Lung (tissue), 12 donors: ENCODE results near the gene GLRX. TPM values are rescaled to one million over a fixed set of nuclear protein-coding genes. Genes with fewer than 3 reads are reported as not detected.

Experiments
- ATAC-seq: fragments of 200-7000 bp; cut with Tn5 transposase; one replicate; pipeline ENCODE4 v1.9.1; 2020; ENCODE audit warnings: moderate number of reproducible peaks; ENCODE audit not compliant: insufficient read depth, low FRiP score
- DNase-seq, 3 donors: peaks; one replicate each; pipeline ENCODE4 v3.0.0-alpha.2; 2013 to 2017
- H3K27ac ChIP-seq, 2 donors: one replicate each; pipeline ENCODE4 v1.5.1; 2013; ENCODE audit warnings: mild to moderate bottlenecking in 2 of 2, moderate library complexity in 2 of 2, control low read depth in 1 of 2, inconsistent platforms in 1 of 2, low read depth in 1 of 2, low read length in 1 of 2
- H3K27me3 ChIP-seq, 3 donors: one replicate each; pipeline ENCODE4 v1.5.1; 2013; ENCODE audit warnings: low read length in 2 of 3; ENCODE audit not compliant: control insufficient read depth in 3 of 3, insufficient read depth in 3 of 3
- H3K36me3 ChIP-seq, 4 donors: one replicate each; pipeline ENCODE4 v1.5.1; 2013; ENCODE audit warnings: low read length in 4 of 4, mild to moderate bottlenecking in 1 of 4, moderate library complexity in 1 of 4; ENCODE audit not compliant: control insufficient read depth in 4 of 4, insufficient read depth in 4 of 4
- H3K4me1 ChIP-seq, 5 donors: one replicate each; pipeline ENCODE4 v1.5.1; 2013; ENCODE audit warnings: low read length in 5 of 5, mild to moderate bottlenecking in 2 of 5, moderate library complexity in 1 of 5; ENCODE audit not compliant: control insufficient read depth in 5 of 5, insufficient read depth in 5 of 5
- H3K4me3 ChIP-seq: one replicate; pipeline ENCODE4 v1.5.1; 2013; ENCODE audit warnings: mild to moderate bottlenecking, control low read depth, moderate library complexity
- H3K9ac ChIP-seq, 2 donors: one replicate each; pipeline ENCODE4 v1.5.1; 2013; ENCODE audit warnings: low read length in 2 of 2, control low read depth in 1 of 2; ENCODE audit not compliant: insufficient read depth in 1 of 2
- H3K9me3 ChIP-seq, 4 donors: one replicate each; pipeline ENCODE4 v1.5.1; 2013; ENCODE audit warnings: low read length in 3 of 4, mild to moderate bottlenecking in 1 of 4, moderate library complexity in 1 of 4; ENCODE audit not compliant: control insufficient read depth in 4 of 4, insufficient read depth in 3 of 4
- CTCF ChIP-seq: IDR thresholded peaks from 2 replicates; pipeline ENCODE4 v1.5.1; 2012; ENCODE audit warnings: mild to moderate bottlenecking; ENCODE audit errors: control extremely low read depth, extremely low read depth
- WGBS, 2 donors: extraction: QIAGEN DNeasy Blood & Tissue Kit; methylation state at CpG; one replicate each; pipeline ENCODE4 v1.1.7; 2013; 5-methylcytosine and 5-hydroxymethylcytosine counted together
- polyA plus RNA-seq, 2 donors: library from polyadenylated mRNA; stranded (reverse); fragments of 200-250 nt; gene quantifications; one replicate each; pipeline ENCODE4 v1.2.1, GENCODE V29; 2013
- total RNA-seq, 2 donors: library from RNA; depleted of rRNA in 1 of 2; stranded (reverse); fragments of >200 nt in 1 of 2; gene quantifications; one replicate each; pipeline ENCODE4 v1.2.1, GENCODE V29; 2014 to 2021
- donor health status: control.
- donor health status: control.
- donor health status: Bipolar disorder and iron deficiency.
- donor health status: healthy.
- donor health status: DM: yes; HTN: yes; CAD: no.

The GLRX gene
- total and polyA plus RNA-seq, 4 donors: 23.1 to 300 (median 91.2) TPM

GRCh38 chr5:95861864-95862561, 39.5 kb upstream of the GLRX start:
- Histone ChIP-seq H3K27ac (peak overlapping the region; percentile 83 to 92), H3K9ac (no peak overlapping the region), H3K27me3 (no peaks in the 10 kb centered on the region), H3K36me3 (no peaks in the 10 kb centered on the region), H3K4me1 (peaks cover 7 to 34% (median 22%) of the 10 kb centered on the region in 5 donors), H3K9me3 (no peaks in the 10 kb centered on the region), H3K4me3 (no peak overlapping the region)
- 73 to 79% methylated on average over 8 of the region's 8 CpGs for WGBS, 2 donors
- ATAC-seq (no peak), DNase-seq (no peak)
- TF ChIP-seq CTCF: no peak

GRCh38 chr5:95861221-95861863, 38.8 kb upstream of the GLRX start:
- H3K9me3 ChIP-seq: no peaks in the 10 kb centered on the region
- H3K27me3 ChIP-seq: no peaks in the 10 kb centered on the region
- peak overlapping the region; percentile 83 to 92 for H3K27ac ChIP-seq
- ATAC-seq: no peak
- H3K4me3 ChIP-seq: no peak overlapping the region
- peaks cover 7 to 34% (median 22%) of the 10 kb centered on the region in 5 donors for H3K4me1 ChIP-seq
- no peak for TF ChIP-seq CTCF
- no peak overlapping the region for H3K9ac ChIP-seq
- no peaks in the 10 kb centered on the region for H3K36me3 ChIP-seq
- WGBS, 2 donors: 8 to 12% methylated on average over 14 of the region's 14 CpGs
- peak; percentile 79 to 94 (median 88) for DNase-seq

- DNase-seq: no peak
- Histone ChIP-seq H3K27ac (peak overlapping the region; percentile 12 to 94), H3K4me3 (no peak overlapping the region), H3K36me3 (no peaks in the 10 kb centered on the region), H3K4me1 (peaks cover 7 to 34% (median 22%) of the 10 kb centered on the region in 5 donors), H3K27me3 (no peaks in the 10 kb centered on the region), H3K9ac (no peak overlapping the region), H3K9me3 (no peaks in the 10 kb centered on the region)
- 96 to 100% methylated on average over 4 of the region's 4 CpGs for WGBS, 2 donors
- TF ChIP-seq CTCF: no peak
- no peak for ATAC-seq
These were observed 37.1 kb upstream of the GLRX start for GRCh38 chr5:95859661-95860060.
